ENCODE measurements around the gene IL4R.

- TF ChIP-seq AFF4 (CRISPR knock-in tag; IDR thresholded peaks at IDR 0.05) (no peak), SRF (IDR thresholded peaks at IDR 0.05; ENCODE audit: low read depth, low read length) (no peak), POLR2AphosphoS5 (IDR thresholded peaks at IDR 0.05; ENCODE audit: low read depth, low read length) (no peak), RAD21 (CRISPR knock-in tag; IDR thresholded peaks at IDR 0.05) (no peak)
- TF ChIP-seq, protein P1, sequence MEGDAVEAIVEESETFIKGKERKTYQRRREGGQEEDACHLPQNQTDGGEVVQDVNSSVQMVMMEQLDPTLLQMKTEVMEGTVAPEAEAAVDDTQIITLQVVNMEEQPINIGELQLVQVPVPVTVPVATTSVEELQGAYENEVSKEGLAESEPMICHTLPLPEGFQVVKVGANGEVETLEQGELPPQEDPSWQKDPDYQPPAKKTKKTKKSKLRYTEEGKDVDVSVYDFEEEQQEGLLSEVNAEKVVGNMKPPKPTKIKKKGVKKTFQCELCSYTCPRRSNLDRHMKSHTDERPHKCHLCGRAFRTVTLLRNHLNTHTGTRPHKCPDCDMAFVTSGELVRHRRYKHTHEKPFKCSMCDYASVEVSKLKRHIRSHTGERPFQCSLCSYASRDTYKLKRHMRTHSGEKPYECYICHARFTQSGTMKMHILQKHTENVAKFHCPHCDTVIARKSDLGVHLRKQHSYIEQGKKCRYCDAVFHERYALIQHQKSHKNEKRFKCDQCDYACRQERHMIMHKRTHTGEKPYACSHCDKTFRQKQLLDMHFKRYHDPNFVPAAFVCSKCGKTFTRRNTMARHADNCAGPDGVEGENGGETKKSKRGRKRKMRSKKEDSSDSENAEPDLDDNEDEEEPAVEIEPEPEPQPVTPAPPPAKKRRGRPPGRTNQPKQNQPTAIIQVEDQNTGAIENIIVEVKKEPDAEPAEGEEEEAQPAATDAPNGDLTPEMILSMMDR (CRISPR knock-in tag; IDR thresholded peaks at IDR 0.05) = no peak
- TF ChIP-seq, protein P2, sequence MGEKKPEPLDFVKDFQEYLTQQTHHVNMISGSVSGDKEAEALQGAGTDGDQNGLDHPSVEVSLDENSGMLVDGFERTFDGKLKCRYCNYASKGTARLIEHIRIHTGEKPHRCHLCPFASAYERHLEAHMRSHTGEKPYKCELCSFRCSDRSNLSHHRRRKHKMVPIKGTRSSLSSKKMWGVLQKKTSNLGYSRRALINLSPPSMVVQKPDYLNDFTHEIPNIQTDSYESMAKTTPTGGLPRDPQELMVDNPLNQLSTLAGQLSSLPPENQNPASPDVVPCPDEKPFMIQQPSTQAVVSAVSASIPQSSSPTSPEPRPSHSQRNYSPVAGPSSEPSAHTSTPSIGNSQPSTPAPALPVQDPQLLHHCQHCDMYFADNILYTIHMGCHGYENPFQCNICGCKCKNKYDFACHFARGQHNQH (CRISPR knock-in tag; IDR thresholded peaks at IDR 0.05) = no peak
These were observed 43.4 kb upstream of the IL4R start for GRCh38 chr16:27270349-27270748.

Data from HepG2 (cell line).